Keratinocyte (primary cell): ENCODE measurements around the gene LDAH.

Experiments used
- CTCF ChIP-seq, 3 experiments: IDR thresholded peaks in 1 of 3; conservative IDR thresholded peaks in 1 of 3; optimal IDR thresholded peaks in 1 of 3; 2 replicates in 2 of 3; 3 replicates in 1 of 3; pipeline versions ENCODE3 to v1.5.1; 2011; ENCODE audit warnings: low read length in 3 of 3, mild to moderate bottlenecking in 3 of 3, moderate library complexity in 2 of 3, control low read depth in 1 of 3, inconsistent platforms in 1 of 3; ENCODE audit not compliant: insufficient read depth in 2 of 3; ENCODE audit errors: extremely low read depth in 1 of 3
- EZH2 ChIP-seq: IDR thresholded peaks from one replicate; pipeline ENCODE4 v1.6.1; 2012; ENCODE audit warnings: inconsistent platforms, mild to moderate bottlenecking, low read length, moderate library complexity

GRCh38 chr2:20668871-20669475 lies 153.9 kb downstream of the LDAH start:
- no peak for TF ChIP-seq CTCF (optimal IDR thresholded peaks at IDR 0.05 in 1 of 3, IDR thresholded peaks at IDR 0.05 in 1 of 3, conservative IDR thresholded peaks at IDR 0.05 in 1 of 3; ENCODE audit: extremely low read depth in 1 of 3, insufficient read depth in 2 of 3, low read length in 3 of 3)
- TF ChIP-seq EZH2 = no peak
